HG02885 (cell line): ENCODE results near the gene CHI3L2.

Experiments
- ATAC-seq: cut with Tn5 transposase; IDR thresholded peaks from one replicate; pipeline ENCODE4 v1.9.1; 2021; ENCODE audit warnings: mild to moderate bottlenecking; ENCODE audit not compliant: unreplicated experiment, poor library complexity

Gene CHI3L2

GRCh38 chr1:111285879-111286278, 58.4 kb downstream of the CHI3L2 start:
- no peak for ATAC-seq

GRCh38 chr1:111286912-111287311, 59.4 kb downstream of the CHI3L2 start:
- ATAC-seq, result no peak

- ATAC-seq, result no peak
Observed at GRCh38 chr1:111289371-111289770, 61.9 kb downstream of the CHI3L2 start.

- ATAC-seq, result no peak
Observed at GRCh38 chr1:111290104-111290503, 62.6 kb downstream of the CHI3L2 start.

GRCh38 chr1:111290630-111291029, 63.1 kb downstream of the CHI3L2 start, which contains the start of gene CHIA:
TSS of gene CHIA (plus strand) at chr1:111290851. CDS start at chr1:111310468, 19,617 bp downstream.
- ATAC-seq, result no peak
